Erythroblast (primary cell): ENCODE results near the gene PC.

Source experiments
- GATA1 ChIP-seq: IDR thresholded peaks from 2 replicates; pipeline ENCODE4 v1.6.1; 2011; ENCODE audit warnings: low read depth, mild to moderate bottlenecking, control low read depth, low read length, moderate library complexity
- POLR2A ChIP-seq: IDR thresholded peaks from 2 replicates; pipeline ENCODE4 v1.6.1; 2011; ENCODE audit warnings: mild to moderate bottlenecking, low read length

DNA sequence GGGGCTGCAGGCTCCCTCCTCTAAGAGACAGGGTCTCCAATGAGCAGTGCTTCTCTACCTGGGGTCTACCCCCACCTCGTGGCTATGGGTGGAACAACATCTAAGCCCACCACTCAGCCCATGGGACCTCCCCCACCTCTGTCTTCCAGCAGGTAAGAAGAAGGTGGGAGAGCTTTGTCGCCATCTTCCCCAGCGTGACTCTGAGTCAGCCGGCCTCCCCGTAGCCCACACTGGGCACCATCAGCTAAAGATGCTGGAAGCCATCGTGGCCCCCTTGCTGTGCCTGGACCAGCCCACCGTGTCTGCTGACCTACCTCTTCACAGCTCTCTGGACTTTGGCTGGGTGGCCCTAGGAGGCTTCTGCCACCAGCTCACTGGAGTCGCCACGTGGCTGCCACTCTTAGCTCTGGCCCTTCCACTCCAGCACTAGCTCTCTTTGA is 17.9 kb upstream of the PC start:
- TF ChIP-seq POLR2A, result no peak
- TF ChIP-seq GATA1, result no peak
